ENCODE results near the gene PGBD5. TPM values are rescaled to one million over a fixed set of nuclear protein-coding genes. Genes with fewer than 3 reads are reported as not detected.

PGBD5 gene
- total and polyA plus RNA-seq, 4 donors, result 0.31 to 0.99 (median 0.57) TPM

- Histone ChIP-seq H3K27ac (ENCODE audit: low read depth in 1 of 2, low read length in 2 of 2) (no peak overlapping the region), H3K4me1 (ENCODE audit: control insufficient read depth in 1 of 2, insufficient read depth in 2 of 2, low read length in 2 of 2) (peaks cover 0 to 2% of the 10 kb centered on the region in 2 donors), H3K4me3 (ENCODE audit: low read length in 2 of 2) (no peak overlapping the region), H3K36me3 (ENCODE audit: control insufficient read depth in 1 of 2, insufficient read depth in 2 of 2, low read length in 1 of 2) (no peaks in the 10 kb centered on the region), H3K9me3 (ENCODE audit: control insufficient read depth, low read length) (no peaks in the 10 kb centered on the region), H3K27me3 (ENCODE audit: control insufficient read depth in 1 of 2, insufficient read depth in 2 of 2, low read length in 1 of 2) (no peaks in the 10 kb centered on the region)
- intact Hi-C loops (cut with DNase I), result no loop called here
- peak; percentile 73 to 89 for DNase-seq
- peak; percentile 8 for ATAC-seq (ENCODE audit: low FRiP score)
- WGBS, 2 donors, result 81 to 82% methylated on average over 8 of the region's 8 CpGs
These were observed 118.1 kb downstream of the PGBD5 start for GRCh38 chr1:230308039-230308438.

GRCh38 chr1:230307213-230307612 lies 118.9 kb downstream of the PGBD5 start:
- peaks cover 0 to 2% of the 10 kb centered on the region in 2 donors for H3K4me1 ChIP-seq (ENCODE audit: control insufficient read depth in 1 of 2, insufficient read depth in 2 of 2, low read length in 2 of 2)
- H3K4me3 ChIP-seq (ENCODE audit: low read length in 2 of 2), result no peak overlapping the region
- intact Hi-C loops (cut with DNase I), result no loop called here
- peak in 1 of 2 donors; percentile 26 for DNase-seq
- H3K9me3 ChIP-seq (ENCODE audit: control insufficient read depth, low read length), result no peaks in the 10 kb centered on the region
- ATAC-seq (ENCODE audit: low FRiP score), result no peak
- H3K27me3 ChIP-seq (ENCODE audit: control insufficient read depth in 1 of 2, insufficient read depth in 2 of 2, low read length in 1 of 2), result no peaks in the 10 kb centered on the region
- H3K27ac ChIP-seq (ENCODE audit: low read depth in 1 of 2, low read length in 2 of 2), result no peak overlapping the region
- H3K36me3 ChIP-seq (ENCODE audit: control insufficient read depth in 1 of 2, insufficient read depth in 2 of 2, low read length in 1 of 2), result no peaks in the 10 kb centered on the region
- 19 to 20% methylated on average over 4 of the region's 4 CpGs for whole genome bisulfite sequencing, 2 donors

GRCh38 chr1:230306169-230306568 lies 120.0 kb downstream of the PGBD5 start:
- no peaks in the 10 kb centered on the region for H3K9me3 ChIP-seq (ENCODE audit: control insufficient read depth, low read length)
- no peak overlapping the region for H3K27ac ChIP-seq (ENCODE audit: low read depth in 1 of 2, low read length in 2 of 2)
- WGBS, 2 donors, result 85 to 89% methylated on average over 4 of the region's 4 CpGs
- no peaks in the 10 kb centered on the region for H3K27me3 ChIP-seq (ENCODE audit: control insufficient read depth in 1 of 2, insufficient read depth in 2 of 2, low read length in 1 of 2)
- peaks cover 0 to 2% of the 10 kb centered on the region in 2 donors for H3K4me1 ChIP-seq (ENCODE audit: control insufficient read depth in 1 of 2, insufficient read depth in 2 of 2, low read length in 2 of 2)
- no peak overlapping the region for H3K4me3 ChIP-seq (ENCODE audit: low read length in 2 of 2)
- no peaks in the 10 kb centered on the region for H3K36me3 ChIP-seq (ENCODE audit: control insufficient read depth in 1 of 2, insufficient read depth in 2 of 2, low read length in 1 of 2)
- DNase-seq, result peak in 1 of 2 donors; percentile 21
- no peak for ATAC-seq (ENCODE audit: low FRiP score)
- intact Hi-C loops (cut with DNase I), result no loop called here

- intact Hi-C loops (cut with DNase I), result no loop called here
- Histone ChIP-seq H3K9me3 (ENCODE audit: control insufficient read depth, low read length) (no peaks in the 10 kb centered on the region), H3K4me3 (ENCODE audit: low read length in 2 of 2) (no peak overlapping the region), H3K27me3 (ENCODE audit: control insufficient read depth in 1 of 2, insufficient read depth in 2 of 2, low read length in 1 of 2) (no peaks in the 10 kb centered on the region), H3K36me3 (ENCODE audit: control insufficient read depth in 1 of 2, insufficient read depth in 2 of 2, low read length in 1 of 2) (no peaks in the 10 kb centered on the region), H3K27ac (ENCODE audit: low read depth in 1 of 2, low read length in 2 of 2) (no peak overlapping the region), H3K4me1 (ENCODE audit: control insufficient read depth in 1 of 2, insufficient read depth in 2 of 2, low read length in 2 of 2) (no peaks in the 10 kb centered on the region)
- ATAC-seq (ENCODE audit: low FRiP score) (no peak), DNase-seq (peak in 1 of 2 donors; percentile 22)
- 55 to 63% methylated on average over 6 of the region's 6 CpGs for WGBS, 2 donors
These were observed 122.3 kb downstream of the PGBD5 start for GRCh38 chr1:230303822-230304221.

- Histone ChIP-seq H3K27me3 (ENCODE audit: control insufficient read depth in 1 of 2, insufficient read depth in 2 of 2, low read length in 1 of 2) (no peaks in the 10 kb centered on the region), H3K36me3 (ENCODE audit: control insufficient read depth in 1 of 2, insufficient read depth in 2 of 2, low read length in 1 of 2) (no peaks in the 10 kb centered on the region), H3K9me3 (ENCODE audit: control insufficient read depth, low read length) (no peaks in the 10 kb centered on the region), H3K4me1 (ENCODE audit: control insufficient read depth in 1 of 2, insufficient read depth in 2 of 2, low read length in 2 of 2) (no peaks in the 10 kb centered on the region), H3K4me3 (ENCODE audit: low read length in 2 of 2) (no peak overlapping the region), H3K27ac (ENCODE audit: low read depth in 1 of 2, low read length in 2 of 2) (no peak overlapping the region)
- DNase-seq (no peak), ATAC-seq (ENCODE audit: low FRiP score) (no peak)
- intact Hi-C loops (cut with DNase I), result no loop called here
- WGBS, 2 donors, result 85 to 87% methylated on average over 6 of the region's 6 CpGs
These were observed 123.1 kb downstream of the PGBD5 start for GRCh38 chr1:230303069-230303468.

GRCh38 chr1:230301822-230302221 lies 124.3 kb downstream of the PGBD5 start:
- WGBS, 2 donors, result 96 to 98% methylated on average over 6 of the region's 6 CpGs
- peak in 1 of 2 donors; percentile 35 for DNase-seq

GRCh38 chr1:230301322-230301721 lies 124.8 kb downstream of the PGBD5 start:
- 92 to 95% methylated on average over 8 of the region's 8 CpGs for WGBS, 2 donors
- Histone ChIP-seq H3K27ac (ENCODE audit: low read depth in 1 of 2, low read length in 2 of 2) (no peak overlapping the region), H3K4me3 (ENCODE audit: low read length in 2 of 2) (no peak overlapping the region), H3K36me3 (ENCODE audit: control insufficient read depth in 1 of 2, insufficient read depth in 2 of 2, low read length in 1 of 2) (no peaks in the 10 kb centered on the region), H3K9me3 (ENCODE audit: control insufficient read depth, low read length) (no peaks in the 10 kb centered on the region), H3K4me1 (ENCODE audit: control insufficient read depth in 1 of 2, insufficient read depth in 2 of 2, low read length in 2 of 2) (no peaks in the 10 kb centered on the region), H3K27me3 (ENCODE audit: control insufficient read depth in 1 of 2, insufficient read depth in 2 of 2, low read length in 1 of 2) (no peaks in the 10 kb centered on the region)
- DNase-seq (peak in 1 of 2 donors; percentile 59), ATAC-seq (ENCODE audit: low FRiP score) (no peak)
- intact Hi-C loops (cut with DNase I), result no loop called here

More at GRCh38 chr1:230301822-230302221, 124.3 kb downstream of the PGBD5 start:
- ATAC-seq (ENCODE audit: low FRiP score), result no peak
- H3K36me3 ChIP-seq (ENCODE audit: control insufficient read depth in 1 of 2, insufficient read depth in 2 of 2, low read length in 1 of 2), result no peaks in the 10 kb centered on the region
- H3K4me1 ChIP-seq (ENCODE audit: control insufficient read depth in 1 of 2, insufficient read depth in 2 of 2, low read length in 2 of 2), result no peaks in the 10 kb centered on the region
- H3K27me3 ChIP-seq (ENCODE audit: control insufficient read depth in 1 of 2, insufficient read depth in 2 of 2, low read length in 1 of 2), result no peaks in the 10 kb centered on the region
- intact Hi-C loops (cut with DNase I), result no loop called here
- no peak overlapping the region for H3K27ac ChIP-seq (ENCODE audit: low read depth in 1 of 2, low read length in 2 of 2)
- no peak overlapping the region for H3K4me3 ChIP-seq (ENCODE audit: low read length in 2 of 2)
- H3K9me3 ChIP-seq (ENCODE audit: control insufficient read depth, low read length), result no peaks in the 10 kb centered on the region

GRCh38 chr1:230300322-230301301 lies 125.5 kb downstream of the PGBD5 start:
- intact Hi-C loops (cut with DNase I), result no loop called here
- H3K4me1 ChIP-seq (ENCODE audit: control insufficient read depth in 1 of 2, insufficient read depth in 2 of 2, low read length in 2 of 2), result no peaks in the 10 kb centered on the region
- H3K27ac ChIP-seq (ENCODE audit: low read depth in 1 of 2, low read length in 2 of 2), result no peak overlapping the region
- H3K36me3 ChIP-seq (ENCODE audit: control insufficient read depth in 1 of 2, insufficient read depth in 2 of 2, low read length in 1 of 2), result no peaks in the 10 kb centered on the region
- no peak overlapping the region for H3K4me3 ChIP-seq (ENCODE audit: low read length in 2 of 2)
- H3K27me3 ChIP-seq (ENCODE audit: control insufficient read depth in 1 of 2, insufficient read depth in 2 of 2, low read length in 1 of 2), result no peaks in the 10 kb centered on the region
- H3K9me3 ChIP-seq (ENCODE audit: control insufficient read depth, low read length), result no peaks in the 10 kb centered on the region
- 90 to 92% methylated on average over 26 of the region's 26 CpGs for WGBS, 2 donors
- DNase-seq (peak in 1 of 2 donors; percentile 75), ATAC-seq (ENCODE audit: low FRiP score) (no peak)

All from aorta (tissue), 5 donors.